ENCODE data around the gene PLIN3.
"Not testable (repeated sequence)": the region's sequence is repeated elsewhere in the genome, so short reads cannot be mapped to it uniquely, and the experiment has no call there.

PLIN3 gene

GRCh38 chr19:4844348-4845179 lies 22.9 kb downstream of the PLIN3 start:
- DNase-seq, result no peak

DNA sequence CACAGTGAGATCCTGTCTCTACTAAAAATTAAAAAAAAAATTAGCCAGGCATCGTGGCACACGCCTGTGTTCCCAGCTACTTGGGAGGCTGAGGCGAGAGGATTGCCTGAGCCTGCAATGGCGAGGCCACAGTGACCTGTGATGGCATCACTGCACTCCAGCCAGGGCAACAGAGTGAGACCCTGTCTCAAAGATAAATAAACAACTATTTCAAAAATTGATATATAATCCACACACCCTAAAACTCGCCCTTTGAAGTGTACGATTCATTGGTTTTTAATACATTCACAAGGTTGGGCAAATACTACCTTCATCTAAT lies 23.9 kb downstream of the PLIN3 start:
- DNase-seq, result no peak

- DNase-seq, result no peak
Observed at GRCh38 chr19:4839192-4839591, 28.3 kb downstream of the PLIN3 start.

DNA sequence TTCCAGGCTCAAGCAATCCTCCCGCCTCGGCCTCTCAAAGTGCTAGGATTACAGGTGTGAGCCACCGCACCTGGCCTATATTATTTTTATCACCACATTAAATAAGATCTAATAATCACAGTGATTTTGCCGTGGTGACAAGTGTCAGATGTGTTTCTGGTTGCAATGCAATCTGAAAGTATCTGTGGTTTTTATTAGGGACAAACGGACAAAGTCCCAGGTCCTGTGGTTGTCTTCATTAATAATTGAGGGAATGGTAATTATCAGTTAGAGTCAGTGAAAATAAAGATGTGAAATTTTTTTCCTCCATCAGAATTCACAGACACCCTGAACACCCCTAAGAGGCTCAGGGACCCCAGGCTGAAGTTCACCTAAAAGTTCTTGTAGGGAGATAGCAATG lies 34.7 kb downstream of the PLIN3 start:
- DNase-seq, result no peak

DNA sequence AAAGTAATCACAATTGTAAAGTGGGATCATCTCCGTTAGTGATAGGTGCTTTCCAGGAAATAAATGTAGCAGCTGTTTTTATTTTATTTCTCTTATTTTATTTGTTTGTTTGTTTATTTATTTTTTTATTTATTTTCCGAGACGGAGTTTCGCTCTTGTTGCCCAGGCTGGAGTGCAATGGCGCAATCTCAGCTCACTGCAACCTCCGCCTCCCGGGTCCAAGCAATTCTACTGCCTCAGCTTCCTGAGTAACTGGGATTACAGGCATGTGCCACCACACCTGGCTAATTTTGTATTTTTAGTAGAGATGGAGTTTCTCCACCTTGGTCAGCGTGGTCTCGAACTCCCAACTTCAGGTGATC lies 35.5 kb downstream of the PLIN3 start:
- DNase-seq, result not testable (repeated sequence)

DNA sequence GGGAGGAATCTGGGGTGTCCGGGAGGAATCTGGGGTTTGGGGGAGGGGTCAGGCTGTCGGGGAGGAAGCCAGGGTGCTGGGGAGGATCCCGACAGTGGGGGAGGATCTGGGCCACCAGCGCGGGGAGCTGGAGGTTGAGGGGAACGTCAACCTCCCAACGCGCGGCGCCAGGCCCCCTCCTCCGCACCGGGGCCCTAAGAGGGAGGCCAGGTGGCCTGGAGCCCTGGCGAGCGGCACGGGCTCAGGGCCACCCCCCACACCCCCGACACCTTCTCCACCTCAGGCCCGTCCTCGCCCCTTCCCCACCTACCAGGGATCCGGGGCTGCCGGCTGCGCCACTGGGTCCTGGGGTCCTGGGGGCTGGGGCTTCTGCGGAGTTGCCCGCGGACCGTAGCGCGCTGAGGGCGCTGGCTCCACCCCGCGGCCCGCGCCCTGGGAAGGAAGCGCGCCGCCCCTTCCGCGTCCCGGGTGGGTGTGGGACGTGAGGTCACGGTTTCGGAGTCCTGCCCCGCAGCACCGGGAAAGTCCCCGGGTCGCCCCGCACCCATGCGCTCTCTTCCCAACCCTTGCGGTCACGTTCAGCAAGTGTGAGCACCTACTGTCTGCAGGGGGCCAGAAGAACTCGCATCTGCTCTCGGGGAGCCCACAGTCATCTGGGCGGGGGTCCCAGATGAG lies 36.0 kb downstream of the PLIN3 start, which contains the start of gene TICAM1:
TSS of gene TICAM1 (minus strand) at position 409 of the 675 bp plus-strand sequence. CDS start 13,335 bp downstream, outside the sequence.
- peak; percentile 57 for DNase-seq

DNA sequence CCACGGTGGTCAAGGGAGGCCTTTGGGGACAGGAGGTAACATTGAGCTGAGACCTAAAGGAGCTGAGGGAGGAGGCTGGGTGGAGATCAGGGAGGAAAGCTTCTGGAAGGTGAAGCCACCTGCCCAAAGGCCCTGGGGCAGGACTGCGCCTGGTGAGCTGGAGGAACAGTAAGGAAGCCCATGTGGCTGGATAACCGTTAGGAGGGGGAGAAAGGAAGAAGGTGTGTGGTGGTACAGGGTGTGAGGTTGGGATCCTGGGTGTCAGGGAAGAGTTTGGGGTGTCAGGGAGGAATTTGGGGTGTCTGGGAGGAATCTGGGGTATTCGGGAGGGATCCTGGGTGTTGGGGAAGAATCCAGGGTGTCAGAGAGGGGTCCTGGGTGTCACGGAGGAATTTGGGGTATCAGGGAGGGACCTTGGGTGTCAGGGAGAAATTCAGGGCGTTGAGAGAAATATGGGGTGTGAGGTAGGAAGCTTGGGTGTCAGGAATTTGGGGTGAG lies 36.6 kb downstream of the PLIN3 start:
- DNase-seq, result no peak

DNA sequence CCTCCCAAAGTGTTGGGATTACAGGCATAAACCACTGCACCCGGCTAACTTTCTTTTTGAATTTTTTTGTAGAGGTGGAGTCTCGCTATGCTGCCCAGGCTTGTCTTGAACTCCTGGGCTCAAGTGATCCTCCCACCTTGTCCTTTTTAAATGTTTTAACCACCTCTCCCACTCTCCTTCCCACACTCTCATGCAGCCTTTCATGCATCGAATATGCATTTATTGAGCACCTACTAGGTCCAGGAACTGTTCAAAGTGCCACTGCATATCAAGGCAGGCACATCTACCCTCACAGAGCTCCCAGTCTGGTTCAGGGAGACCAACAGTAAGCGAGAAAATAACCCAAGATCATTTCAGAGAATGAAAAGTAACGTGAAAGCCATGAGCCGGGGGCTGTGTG lies 37.1 kb downstream of the PLIN3 start:
- DNase-seq, result no peak

DNA sequence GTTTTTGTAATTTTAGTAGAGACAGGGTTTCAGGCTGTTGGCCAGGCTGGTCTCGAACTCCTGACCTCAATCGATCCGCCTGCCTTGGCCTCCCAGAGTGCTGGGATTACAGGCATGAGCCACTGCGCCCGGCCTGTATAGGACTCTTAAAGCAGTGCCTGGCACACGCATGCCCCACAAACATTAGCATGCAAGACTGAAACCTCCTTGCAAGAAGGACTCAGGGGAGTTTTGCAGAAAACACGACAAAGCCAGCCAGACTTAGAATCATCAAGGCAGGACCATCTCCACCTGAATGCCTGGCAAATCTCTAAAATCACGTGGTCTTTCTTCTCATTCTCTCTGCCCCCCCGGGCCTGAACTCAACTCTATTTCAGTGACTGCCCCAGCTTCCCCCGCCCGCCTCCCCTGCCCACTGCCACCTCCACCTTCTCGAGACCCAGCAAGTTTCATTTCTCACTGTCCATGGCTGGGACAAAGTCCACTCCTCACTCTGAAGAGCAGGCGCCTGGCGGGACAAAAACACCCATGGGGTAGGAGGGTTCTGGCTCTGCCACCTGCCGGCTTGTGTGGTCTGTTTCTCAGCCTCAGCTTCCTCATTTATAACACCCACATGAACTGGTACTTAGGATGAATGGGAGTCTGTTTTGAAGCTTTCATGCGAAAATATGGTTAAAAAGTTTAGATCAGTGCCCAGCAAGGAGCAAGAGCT lies 38.3 kb downstream of the PLIN3 start:
- DNase-seq, result no peak

DNA sequence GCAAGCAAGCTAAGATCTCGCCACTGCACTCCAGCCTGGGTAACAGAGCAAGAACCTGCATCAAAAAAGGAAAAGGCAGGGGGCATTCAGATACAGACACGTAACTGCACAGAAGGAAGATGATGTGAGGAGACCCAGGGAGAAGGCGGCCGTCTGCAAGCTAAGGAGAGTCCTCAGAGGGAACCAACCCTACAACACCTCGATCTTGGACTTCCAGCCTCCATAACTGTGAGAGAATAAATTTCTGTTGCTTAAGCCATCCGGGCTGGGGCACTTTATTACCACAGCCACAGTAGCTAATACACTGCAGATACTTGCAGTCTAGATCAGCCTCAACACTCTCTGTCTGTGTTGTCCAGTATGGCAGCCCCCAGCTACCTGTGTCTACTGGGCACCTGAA lies 43.9 kb downstream of the PLIN3 start:
- DNase-seq, result no peak

- not testable (repeated sequence) for DNase-seq
Observed at GRCh38 chr19:4822354-4822753, 45.1 kb downstream of the PLIN3 start.

GRCh38 chr19:4821265-4821664 lies 46.2 kb downstream of the PLIN3 start:
- no peak for DNase-seq

DNA sequence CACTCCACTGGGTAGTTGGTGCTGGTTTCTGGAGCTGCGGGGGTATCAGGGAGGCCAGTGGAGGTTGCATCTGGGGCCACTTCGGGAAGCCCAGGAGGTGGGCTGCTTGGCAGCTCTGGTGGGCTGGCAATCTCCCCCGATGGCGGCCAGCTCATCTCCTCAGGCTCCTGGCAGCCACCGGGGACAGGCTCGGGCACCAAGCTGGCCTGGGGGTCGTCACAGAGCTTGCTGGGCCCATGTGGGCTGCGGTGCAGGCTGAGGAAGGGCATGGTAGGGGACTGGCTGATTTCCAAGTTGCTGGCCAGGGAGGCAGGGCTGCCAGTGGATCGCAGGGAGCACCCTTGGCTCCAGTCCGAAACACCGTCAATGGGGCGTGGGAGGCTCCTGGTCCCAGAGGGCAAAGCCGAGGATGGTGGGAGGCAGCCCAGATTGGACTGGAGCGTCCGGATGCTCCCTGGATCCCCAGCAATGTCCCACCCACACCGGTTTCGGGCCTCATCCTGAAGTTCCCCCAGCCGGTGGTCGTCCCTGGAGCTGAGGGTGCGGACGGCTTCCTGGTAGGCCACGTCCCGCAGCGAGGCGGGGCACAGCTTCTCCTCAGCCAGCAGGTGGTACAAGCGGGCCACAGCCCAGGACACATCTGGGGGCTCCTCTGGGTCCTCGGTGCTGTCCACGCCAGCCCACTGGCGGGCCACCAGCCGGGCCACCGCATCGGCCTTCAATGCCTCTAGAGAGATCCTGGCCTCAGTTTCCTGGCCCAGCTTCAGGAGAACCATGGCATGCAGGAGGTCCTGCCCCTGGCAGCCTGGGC lies 49.8 kb downstream of the PLIN3 start:
- DNase-seq, result no peak

DNA sequence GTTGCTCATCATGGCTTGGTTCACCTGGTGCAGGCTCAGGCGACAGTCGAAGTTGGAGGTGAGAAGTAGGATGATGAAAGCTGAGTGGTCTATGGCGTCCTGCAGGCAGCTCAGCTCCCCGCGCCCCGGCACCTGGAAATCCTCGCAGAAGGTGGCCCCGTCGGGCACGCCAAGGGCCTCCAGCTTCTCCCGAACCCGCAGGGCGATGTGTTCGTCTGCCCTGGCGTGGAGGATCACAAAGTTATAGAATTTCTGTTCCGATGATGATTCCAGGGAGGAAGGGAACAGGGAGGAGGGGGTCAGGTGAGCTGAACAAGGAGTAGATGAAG lies 50.6 kb downstream of the PLIN3 start:
- DNase-seq, result no peak

- no peak for DNase-seq
Observed at GRCh38 chr19:4816202-4816949, 51.1 kb downstream of the PLIN3 start.

DNA sequence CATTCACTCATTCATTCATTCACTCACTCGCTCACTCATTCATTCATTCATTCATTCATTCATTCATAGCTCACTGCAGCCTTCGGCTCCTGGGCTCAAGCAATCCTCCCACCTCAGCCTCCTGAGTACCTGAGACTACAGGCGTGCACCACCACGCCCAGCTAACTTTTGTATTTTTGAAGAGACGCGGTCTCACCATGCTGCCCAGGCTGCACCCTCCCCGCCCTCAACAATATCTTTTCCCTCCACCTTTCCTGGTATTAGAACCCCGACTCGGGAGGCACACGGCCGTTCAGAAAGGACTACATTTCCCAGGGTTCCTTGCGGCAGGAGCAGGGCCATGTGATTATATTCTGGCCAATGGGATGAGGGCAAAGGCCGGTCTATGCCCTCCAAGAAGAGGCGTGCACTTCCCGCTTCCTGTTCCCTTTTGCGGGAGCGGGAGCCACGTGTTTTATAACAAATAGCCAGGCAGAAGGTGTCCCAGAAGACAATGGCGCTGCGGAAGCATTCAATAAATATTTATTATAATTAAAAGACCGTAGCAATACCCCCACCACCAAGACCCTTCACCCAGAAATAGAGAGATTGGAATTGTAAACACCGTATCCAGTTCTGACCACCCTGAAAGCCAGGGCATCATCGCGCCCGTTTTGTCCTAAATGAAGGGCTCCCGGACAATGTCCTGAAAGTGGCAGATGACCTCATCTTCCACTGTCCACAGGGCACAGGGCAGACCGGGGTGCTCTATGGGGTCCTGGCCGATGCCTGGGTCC lies 51.9 kb downstream of the PLIN3 start:
- DNase-seq, result peak; percentile 82

- no peak for DNase-seq
Observed at GRCh38 chr19:4814625-4815425, 52.6 kb downstream of the PLIN3 start.

- DNase-seq, result no peak
Observed at GRCh38 chr19:4811328-4812131, 55.9 kb downstream of the PLIN3 start.

DNA sequence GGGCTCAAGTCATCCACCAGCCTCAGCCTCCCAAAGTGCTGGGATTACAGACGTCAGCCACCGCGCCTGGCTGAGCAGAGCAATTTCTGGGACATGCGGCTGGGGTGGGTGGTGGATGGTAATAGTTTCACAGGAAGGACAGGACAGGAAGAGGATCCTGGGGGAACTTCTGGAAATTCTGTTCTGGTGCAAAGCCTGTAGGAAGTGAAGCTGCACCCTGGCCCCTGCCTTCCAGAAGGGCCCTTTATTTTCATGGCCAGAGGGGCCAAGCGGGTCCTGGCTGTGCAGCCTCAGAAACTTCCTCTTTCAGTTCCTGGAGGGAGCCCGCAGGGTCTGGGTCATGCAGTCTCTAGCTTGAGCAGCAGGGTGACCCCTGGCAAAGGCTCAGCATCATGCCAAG lies 60.3 kb downstream of the PLIN3 start:
- no peak for DNase-seq

DNA sequence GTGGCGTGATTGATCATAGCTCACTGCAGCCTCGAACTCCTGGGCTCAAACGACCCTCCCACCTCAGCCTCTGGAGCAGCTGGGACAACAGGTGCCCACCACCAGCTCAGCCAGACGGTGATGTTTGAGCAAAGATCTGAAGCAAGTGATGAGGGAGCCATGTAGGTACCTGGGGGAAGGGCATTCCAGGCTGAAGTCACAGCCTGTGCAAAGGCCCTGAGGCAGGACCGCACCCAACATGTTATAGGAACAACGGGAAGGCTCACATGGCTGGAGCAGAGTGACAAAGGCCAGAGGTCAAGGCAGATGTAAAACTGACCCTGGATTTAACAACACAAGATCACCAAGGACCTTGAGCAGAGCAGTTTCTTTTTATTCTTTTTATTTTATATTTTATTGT lies 61.1 kb downstream of the PLIN3 start:
- DNase-seq, result no peak
